ENCODE data around the gene ITGB8.
A peak's percentile ranks its signal among the peaks of the same experiment; 100 is the strongest.
"Not testable (repeated sequence)": the region's sequence is repeated elsewhere in the genome, so short reads cannot be mapped to it uniquely, and the experiment has no call there.

Gene ITGB8

DNA sequence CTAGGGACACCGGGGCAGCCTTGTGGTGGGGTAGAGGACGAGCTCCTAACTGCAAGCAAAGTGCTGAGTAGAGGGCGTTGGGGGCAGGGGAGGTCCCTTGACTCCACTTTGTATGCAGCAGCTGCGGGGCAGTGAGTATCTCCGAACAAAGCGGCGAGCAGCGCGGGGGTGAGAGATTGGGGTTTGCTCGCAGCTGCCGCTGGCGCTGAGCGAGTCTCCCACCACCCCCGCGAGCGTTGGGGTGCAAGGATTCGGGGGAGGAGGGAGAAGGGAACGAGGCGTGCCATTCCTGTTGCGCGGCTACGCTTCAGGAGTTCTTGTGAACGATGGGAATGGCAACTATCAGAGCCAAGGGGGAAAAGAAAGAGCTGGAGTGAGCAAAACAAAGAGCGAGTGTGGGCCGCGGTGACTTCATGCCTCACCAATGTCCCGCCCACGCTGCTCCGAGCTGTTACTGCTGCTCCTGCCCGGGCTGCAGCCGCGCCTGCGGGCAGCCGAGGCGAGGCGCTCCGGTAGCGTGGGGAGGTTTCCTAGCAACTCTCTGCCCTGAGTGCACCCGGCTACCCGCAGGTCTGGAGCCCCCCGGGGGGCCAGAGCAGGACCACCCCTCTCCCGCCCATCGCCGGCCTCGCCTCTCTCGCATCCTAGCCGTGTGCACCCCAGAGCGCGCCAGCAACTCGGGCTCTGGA is at the start of gene ITGB8:
ITGB8 (plus strand) TSS at position 662 of the 689 bp plus-strand sequence. CDS start 907 bp downstream, outside the sequence.
- DNase-seq = peak; percentile 96

DNA sequence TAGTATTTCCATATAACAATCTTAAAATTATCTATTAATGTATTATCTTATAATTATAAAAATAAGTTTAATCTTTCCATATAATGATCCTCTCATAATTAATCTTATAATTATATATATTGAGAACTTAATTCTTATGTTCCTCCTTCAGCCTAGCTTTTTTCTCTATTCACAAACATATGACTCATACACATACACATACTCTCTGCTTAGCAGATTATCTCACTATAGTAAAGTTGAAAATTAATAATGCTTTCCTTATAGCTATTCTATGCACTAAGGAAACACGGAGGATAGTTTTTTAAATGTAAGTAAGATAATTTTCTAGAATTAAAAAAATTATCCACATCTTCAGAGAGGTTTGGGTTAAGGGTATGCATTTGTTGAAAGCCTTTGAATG is 47.7 kb upstream of the ITGB8 start:
- DNase-seq = no peak

DNA sequence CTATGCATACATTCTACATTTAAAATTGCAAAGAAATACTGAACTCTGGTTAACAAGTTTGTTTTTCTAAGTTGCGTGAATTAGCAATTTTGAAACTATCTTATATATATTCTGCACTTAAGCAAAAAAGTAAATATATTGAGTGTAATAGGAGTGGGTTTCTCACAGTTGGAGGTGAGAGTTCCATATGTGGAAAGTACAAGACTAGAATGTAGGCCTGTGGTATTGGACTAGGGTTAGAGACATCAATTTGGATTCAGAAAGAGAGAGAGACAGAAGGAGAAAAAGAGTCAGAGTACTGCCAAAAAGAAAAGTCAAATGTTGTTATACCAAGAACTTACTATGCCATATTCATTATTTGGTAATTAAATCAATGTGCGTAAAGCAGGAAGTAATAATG is 47.3 kb upstream of the ITGB8 start:
- no peak for DNase-seq

DNA sequence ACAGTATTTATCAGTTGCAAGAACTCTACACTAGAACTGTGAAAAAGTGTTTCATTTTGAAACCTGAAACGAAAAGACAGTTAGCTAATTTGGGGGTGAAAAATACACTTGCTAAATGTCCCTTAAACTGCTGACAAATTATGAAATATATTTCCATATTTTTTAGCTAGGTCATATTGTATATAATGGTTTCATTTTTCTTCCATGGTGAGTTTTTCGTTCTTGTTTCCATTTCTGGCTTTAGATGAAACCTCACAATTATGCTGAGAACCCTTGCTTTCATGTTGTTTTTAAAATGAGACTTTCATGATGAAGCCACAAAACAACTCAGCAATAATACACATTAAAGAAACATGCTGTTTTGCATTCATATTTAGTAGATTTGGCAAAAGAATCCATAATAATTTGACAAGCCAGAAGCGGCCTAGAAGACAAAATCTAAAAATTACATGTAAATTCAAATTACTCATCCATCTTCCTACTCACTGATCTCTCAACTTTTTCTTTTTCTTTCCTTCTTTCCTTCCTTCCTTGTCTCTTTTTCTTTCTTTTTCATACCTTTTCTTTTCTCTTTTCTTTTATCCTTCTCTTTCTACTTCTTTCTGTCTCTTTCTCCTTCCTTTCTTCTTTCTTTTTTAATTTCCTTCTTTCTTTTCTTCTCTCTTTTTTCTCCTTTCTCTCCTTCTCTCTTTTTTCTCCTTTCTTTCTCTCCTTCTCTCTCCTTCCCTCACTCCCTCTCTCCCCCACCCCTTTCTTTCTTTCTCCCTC is 46.5 kb upstream of the ITGB8 start:
- no peak for DNase-seq

DNA sequence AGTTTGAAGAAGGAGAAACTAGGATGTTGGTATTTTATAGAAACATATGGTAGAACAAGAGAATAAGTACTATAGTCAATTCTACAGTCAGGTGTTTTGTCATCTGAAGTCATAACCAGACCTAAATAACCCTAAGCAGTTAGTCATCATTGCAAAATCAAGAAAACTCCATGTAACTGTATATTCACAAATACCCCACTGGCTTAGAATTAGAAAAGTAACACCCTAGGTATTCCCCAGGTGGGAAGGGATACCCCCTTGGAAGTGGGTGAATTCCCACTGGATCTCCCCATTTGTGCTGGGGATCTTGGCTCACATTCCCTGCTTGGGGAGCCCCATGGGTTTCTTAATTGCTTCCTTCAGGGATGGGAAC is 45.9 kb upstream of the ITGB8 start:
- no peak for DNase-seq

DNA sequence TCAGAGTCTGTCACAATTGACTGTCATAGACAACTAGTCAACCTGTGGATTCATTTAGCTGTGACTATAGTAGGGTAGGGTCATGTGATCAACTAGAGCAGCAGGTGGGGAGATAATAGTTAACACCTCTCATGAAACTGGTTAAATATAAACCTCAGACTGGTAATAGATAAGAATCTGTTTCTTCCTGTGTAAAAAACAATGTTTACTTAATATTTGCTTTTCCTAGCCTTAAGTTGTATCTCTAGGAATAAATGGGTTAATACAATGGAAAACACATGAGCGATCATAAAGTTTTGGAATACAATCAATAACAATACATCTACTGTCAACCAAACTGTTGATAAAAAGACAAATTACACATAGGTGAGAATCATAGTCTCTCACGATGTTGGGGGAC is 43.4 kb upstream of the ITGB8 start:
- no peak for DNase-seq

DNA sequence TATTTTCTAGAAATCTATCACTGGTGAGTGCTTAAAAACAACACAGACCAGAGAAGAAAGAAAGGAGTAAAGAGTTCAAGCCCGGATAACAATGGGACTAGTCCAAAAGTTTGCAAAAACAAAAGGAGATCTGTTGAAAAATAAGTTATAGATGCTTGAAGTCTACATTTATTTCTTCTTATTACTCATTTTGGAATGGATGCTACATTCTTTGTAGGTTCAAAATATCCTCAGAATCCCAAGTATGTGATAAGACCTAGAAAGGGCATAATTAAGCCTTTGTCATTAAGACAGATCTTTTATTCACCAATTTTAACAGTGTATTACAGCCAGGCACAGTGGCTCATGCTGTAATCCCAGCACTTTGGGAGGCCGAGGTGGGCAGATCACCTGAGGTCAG is 42.7 kb upstream of the ITGB8 start:
- DNase-seq = no peak

DNA sequence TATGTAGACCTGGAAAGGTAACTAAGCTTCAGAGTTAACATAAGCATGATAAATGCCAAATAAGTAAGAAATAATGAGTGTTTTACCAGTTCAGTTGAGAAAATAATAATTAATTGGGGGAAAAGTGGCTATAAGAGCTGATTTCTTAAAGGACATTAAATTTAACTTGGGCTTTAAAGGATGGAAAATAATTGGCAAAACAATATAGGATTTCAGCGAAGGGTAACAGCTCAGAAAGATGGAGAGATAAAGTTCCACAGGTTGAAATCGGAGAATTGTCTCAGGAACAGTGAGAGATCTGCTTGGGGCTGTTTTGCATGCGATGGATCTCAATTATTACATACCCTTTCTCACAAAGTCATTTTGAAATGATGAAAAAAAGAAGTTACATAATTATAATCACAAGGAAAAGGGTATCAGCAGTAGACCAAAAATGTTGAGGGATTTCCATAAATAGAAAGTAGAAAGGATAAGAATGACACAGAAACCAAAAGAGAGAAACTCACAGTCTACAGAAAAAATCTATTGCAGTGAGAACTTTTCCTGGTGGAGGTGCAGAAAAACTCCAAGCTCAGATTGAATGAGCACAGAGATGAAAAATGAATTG is 40.1 kb upstream of the ITGB8 start:
- no peak for DNase-seq

DNA sequence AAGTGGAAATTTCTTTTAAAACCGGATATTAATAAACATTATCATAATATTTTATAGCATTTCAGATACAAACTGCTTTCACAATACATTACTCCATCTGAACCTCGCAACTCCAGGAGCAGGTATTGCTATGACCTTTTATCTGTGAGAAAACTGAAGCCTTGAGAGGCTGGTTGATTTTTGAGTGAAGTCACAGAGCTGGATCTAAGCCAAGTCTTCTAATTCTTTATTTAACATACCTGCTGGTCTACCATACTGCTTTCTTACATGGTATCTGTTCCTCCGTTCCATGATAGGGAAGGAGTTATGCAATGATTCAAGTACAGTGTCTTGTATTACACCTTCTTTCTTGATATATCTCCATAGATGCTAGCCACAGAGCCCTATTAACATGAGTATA is 37.4 kb upstream of the ITGB8 start:
- no peak for DNase-seq

DNA sequence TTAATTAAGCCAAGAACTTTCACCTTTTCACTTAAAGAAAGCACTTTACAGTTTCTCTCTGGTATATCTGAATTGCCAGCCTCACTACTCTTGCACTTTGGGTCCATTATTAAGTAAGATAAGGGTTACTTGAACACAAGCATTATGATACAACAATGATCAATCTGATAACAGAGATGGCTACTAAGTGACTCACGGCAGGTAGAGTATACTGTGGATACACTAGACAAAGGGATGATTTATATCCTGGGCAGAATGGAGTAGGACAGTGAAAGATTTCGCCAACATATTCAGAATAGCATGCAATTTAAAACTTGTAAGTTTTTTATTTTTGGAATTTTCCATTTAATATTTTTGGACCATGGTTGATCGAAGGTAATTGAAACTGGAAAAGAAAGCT is 34.3 kb upstream of the ITGB8 start:
- DNase-seq = no peak

DNA sequence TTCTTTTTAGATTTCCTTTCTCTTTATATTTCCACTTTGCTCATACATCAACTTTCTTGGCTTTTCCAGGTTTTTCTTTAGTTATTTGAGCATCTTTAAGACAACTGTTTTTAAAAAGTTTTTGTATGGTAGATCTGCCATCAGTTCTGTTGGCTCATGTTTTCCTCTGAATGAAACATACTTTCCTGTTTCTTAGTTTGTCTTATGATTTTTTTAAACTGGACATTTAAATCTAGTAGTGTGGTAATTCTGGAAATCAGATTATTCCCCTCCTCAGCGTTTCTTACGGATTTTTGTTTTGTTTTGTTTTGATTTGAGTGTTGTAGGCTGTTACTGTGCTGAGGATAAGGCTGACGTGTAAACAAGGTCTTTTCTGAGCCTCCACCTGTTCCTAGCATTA is 33.8 kb upstream of the ITGB8 start:
- no peak for DNase-seq

DNA sequence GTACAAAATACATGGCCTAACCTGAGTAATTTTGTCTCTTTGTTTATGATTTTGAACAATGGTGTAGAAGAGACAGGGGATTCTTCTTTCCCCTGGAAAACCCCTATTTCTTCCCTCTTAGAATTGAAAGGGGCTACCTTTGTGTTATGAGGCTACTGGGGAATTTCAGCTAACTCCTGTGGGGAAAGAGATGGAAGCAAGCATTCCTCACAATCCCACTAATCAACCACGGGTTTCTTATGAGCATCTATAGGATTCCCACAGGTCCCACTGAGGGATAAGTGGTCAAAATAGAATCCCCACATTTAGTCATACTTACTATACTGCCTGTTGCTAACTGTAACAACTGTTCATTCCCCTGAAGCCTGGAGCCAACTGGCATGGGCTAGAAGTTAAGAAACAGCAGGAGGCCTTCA is 32.2 kb upstream of the ITGB8 start:
- DNase-seq = no peak

DNA sequence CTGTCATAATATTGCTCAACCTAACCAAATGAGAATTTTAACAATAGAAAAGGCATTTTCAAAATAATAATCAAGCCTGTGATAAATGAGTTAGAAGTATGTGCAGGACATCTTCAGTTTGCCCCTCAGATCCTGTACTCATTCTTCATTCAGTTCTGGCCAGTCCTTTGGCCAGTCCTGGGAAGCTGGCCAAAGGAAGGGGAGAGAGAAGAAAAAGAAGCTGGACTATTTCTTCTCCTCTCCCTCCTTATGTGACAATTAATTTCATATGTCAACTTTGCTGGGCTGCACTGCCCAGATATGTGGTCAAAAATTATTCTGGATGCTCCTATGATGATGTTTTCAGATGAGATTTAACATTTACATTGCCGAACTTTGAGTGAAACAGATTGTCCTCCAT is 31.6 kb upstream of the ITGB8 start:
- DNase-seq = no peak

DNA sequence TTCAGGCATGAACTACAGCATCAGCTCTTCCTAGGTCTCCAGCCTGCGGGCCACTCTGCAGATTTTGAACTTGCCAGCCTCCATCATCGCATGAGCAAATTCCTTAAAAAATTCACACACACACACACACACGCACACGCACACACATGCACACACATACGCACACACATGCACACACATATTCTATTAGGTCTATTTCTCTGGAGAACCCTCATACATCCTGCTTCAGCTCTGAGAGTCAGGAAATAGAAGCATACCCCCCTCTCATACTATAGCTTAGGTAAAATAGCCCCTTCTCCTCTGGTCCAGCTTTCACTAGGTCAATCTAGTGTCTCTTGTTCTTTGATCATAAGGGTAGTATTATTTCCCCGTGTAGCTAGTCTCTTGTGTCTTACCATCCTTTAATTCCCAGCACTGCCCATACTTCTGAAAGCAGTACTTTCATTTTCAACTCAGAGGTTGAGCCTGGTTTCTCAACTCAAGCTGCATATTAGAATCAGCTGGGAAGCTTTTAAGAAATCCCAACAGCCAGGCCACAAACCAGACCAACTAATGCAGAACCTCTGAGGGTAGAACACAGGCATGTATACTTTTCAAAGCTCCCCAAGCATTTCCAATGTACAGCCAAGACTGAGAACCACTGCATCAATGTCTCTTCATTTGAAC is 30.9 kb upstream of the ITGB8 start:
- DNase-seq = no peak

DNA sequence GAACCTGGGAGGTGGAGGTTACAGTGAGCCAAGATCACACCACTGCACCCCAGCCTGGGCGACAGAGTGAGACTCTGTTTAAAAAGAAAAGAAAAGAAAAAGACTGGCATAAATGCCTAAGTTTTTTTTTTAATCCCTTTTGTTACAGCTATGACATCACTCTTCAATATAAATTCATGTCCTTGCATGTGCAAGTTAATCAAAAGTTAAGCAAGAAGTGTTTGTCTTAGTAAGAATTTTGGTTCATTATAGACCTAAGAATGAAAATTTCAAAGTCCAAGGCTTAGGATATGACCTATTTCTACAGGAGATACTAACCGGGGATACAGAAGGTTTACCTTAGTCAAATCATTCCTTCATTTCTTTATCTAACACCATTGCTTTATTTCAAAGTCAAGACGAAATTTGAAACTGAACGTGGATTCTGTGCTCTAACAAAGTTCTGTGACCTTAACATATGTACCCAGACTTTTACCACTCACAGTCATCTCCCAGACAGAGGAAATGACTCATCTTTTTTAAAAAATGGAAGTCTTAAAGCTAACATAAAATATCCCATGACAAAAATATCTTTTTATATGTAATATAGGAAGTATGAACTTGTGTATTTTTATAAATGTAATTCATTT is 29.3 kb upstream of the ITGB8 start:
- DNase-seq = no peak

DNA sequence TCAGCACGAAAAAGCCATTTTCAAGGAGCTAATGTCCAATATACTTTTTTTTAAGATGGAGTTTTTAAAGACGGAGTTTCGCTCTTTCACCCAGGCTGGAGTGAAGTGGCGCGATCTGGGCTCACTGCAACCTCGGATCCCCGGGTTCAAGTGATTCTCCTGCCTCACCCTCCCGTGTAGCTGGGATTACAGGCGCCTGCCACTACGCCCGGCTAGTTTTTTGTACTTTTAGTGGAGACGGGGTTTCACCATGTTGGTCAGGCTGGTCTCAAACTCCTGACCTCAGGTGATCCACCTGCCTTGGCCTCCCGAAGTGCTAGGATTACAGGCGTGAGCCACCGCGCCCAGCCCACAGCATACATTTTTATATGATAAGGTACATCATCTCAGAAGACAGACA is 28.4 kb upstream of the ITGB8 start:
- DNase-seq = not testable (repeated sequence)

DNA sequence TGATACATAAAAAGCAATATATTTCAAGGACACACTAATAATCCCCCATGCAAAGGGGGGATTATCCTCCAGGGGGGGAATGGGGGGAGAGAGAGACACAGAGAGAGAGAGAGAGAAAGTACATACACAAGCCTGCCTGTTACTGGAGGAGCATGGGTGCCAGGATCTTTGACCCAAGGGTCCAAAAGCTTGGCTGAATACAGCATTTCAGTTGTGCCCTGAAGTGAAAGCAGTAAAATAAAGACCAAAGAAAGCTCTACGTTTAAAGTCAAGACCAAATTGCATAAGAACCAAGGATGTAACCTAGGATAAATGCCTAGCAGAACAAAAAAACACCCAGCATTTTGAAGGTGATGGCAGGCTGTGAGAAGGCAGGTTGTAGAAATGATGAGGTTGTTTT is 27.8 kb upstream of the ITGB8 start:
- no peak for DNase-seq

DNA sequence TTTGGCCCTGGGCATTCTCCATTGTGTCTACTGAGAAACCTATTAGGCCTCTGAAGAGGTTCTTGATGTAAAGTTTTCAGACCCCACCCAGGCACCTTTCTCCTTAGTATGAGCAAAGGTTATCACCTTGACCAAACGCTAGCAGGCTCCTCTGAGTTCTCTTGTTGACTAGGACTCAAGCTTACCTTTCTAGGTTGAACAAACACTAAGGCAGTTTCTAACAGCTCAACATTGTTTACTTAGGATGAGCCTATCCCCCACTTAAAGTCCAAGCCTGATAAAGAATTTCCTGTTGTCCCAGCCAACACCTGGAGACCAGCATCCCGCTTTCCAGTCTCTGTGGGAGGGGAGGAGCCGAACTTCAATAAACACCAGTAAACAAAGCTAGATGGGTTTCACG is 26.3 kb upstream of the ITGB8 start:
- no peak for DNase-seq

DNA sequence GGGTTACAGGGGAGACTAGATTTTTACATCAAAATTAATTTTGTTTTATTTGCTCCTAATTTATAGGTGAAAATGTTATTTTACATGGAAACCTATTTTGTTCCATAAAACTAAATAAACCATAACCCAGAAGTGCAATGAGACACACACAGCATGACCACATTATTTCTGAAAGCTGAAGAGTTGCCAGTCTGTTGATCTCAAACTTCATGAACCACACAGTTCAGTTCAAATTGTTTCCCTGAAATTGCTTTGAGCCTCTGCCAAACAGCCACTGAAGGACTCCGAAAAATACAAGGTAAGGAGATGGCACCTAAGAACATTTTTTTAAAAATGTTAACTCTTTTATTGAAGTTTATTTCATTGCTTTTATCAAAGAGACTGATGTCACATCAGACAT is 25.0 kb upstream of the ITGB8 start:
- DNase-seq = no peak

DNA sequence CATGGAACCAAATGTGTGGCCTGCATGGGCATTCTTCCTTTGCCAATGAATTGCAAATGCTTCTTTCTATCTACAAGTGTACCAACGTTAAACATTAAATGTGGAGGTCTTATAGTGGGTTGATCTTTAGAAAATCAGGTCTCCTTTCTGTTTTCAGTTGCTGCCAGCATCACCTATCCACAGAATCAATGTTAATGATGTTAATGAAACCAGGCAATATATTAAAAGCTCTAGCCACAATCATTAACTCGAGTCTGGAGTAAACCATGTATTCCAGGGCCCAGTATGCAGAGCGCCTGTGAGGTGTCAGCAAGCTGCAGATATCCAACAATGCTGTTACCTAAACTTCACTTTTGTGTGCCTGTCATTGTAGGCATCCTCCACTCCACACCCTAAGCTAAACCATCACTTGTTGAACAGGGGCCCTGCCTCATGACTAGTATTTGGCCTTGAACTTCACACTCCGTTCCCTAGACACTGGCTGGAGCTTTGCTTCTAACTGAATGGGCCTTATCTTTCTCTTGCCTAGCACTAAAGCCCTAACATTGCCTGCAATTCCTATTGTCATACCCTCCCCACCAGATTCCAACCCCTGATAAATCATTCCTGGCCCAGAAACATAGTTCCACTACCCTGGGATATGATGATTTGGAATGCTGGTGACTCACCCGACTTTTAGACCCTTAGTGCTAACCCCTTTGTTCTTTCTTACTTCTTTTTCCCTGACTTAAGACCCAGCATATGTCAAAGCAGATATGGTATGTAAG is 24.3 kb upstream of the ITGB8 start:
- no peak for DNase-seq

DNA sequence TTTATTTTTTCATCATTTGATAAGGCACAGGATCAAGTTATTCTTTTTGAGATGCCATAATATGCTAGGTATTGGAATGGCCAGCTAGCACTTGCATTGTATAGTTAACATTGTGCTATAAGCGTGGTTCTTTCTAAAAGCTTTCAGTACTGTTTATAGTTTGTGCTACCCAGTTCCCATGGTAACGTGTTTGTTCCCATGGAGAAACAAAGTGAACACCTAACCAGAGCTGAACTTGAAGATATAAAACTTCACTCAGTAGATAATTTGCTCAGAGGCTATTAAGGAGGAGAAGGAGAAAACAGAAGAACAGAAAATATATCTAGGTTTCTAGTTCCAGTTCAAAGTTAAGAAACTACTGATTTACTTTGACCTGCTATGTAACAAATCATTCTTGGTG is 23.6 kb upstream of the ITGB8 start:
- peak; percentile 39 for DNase-seq

DNA sequence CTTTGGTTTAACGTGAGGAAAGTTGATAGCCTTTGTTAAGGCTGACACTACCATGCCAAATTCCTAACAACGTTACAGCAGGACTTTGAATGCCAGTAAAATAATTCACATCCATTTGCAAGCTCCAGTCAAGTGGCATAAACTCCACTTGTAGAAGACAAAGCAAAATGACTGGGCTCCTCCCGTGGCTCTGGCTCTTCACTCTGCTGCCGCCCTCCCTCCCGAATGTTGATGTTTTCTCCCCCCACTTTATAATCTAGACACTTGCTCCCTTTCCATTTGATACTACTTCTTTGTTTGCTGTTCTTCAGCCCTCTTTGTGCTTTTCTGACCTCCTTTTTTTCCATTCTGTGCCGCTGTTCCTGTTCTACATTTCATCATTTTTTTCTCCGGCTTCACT is 22.8 kb upstream of the ITGB8 start:
- DNase-seq = peak; percentile 55

DNA sequence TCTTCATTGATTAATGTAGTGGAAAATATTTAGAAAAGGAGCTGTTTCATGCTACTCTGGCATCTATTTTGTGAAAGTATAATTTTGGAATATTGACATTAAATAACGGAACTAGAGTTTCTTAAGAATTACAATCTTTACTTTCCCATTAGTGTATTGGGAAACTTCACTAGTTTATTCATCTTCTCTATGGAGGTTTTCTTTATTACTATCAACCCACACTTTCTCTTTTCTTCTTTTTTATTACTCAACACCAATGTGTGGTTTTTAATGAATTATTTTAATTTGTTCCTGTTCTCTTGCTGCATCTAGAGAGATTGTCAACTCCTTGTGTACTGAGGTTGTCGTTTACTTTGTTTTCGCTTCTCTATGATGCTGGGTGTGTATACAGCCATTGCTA is 20.4 kb upstream of the ITGB8 start:
- no peak for DNase-seq
